Measurements from ENCODE around the gene CACNB2.
A peak's percentile ranks its signal among the peaks of the same experiment; 100 is the strongest.
"Not testable (repeated sequence)": the region's sequence is repeated elsewhere in the genome, so short reads cannot be mapped to it uniquely, and the experiment has no call there.

CACNB2 gene

GRCh38 chr10:18557960-18558359, 417.7 kb downstream of the CACNB2 start:
- H3K9me3 Mint-ChIP-seq: no peaks in the 10 kb centered on the region
- H3K4me3 Mint-ChIP-seq: no peak overlapping the region
- no peaks in the 10 kb centered on the region for H3K4me1 Mint-ChIP-seq
- no peak overlapping the region for H3K27ac Mint-ChIP-seq
- ATAC-seq: no peak
- no peak for DNase-seq
- no peaks in the 10 kb centered on the region for H3K27me3 Mint-ChIP-seq

- Mint-ChIP-seq H3K4me1 (no peaks in the 10 kb centered on the region), H3K27ac (no peak overlapping the region), H3K27me3 (no peaks in the 10 kb centered on the region), H3K9me3 (no peaks in the 10 kb centered on the region), H3K4me3 (no peak overlapping the region)
- DNase-seq (no peak), ATAC-seq (no peak)
Measured at GRCh38 chr10:18561861-18562551, 421.8 kb downstream of the CACNB2 start.

DNA sequence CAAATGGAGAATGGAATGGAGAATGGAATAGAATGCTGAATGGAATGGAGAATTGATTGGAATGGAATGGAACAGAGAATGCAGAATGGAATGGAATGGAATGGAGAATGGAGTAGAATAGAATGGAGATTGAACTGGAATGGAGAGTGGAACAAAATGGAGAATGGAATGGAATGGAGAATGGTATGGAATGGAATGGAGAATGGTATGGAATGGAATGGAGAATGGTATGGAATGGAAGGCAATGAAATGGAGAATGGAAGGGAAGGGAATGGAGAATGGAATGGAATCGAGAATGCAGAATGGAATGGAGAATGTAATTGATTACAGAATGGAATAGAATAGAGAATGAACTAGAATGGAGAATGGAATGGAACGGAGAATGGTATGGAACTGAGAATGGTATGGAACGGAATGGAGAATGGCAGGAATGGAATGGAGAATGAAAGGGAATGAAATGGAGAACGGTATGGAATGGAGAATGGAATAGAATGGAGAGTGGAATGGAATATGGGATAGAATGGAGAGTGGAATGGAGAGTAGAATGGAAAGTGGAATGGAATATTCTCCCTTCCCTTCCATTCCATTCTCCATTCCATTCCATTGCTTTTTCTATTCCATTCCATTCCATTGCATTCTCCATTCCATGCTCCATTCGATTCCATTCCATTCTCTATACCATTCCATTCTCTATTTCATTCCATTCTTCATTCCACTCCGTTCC, 422.9 kb downstream of the CACNB2 start:
- Mint-ChIP-seq H3K9me3 (no peaks in the 10 kb centered on the region), H3K27me3 (no peaks in the 10 kb centered on the region), H3K4me3 (no peak overlapping the region), H3K4me1 (no peaks in the 10 kb centered on the region), H3K27ac (no peak overlapping the region)
- DNase-seq (no peak), ATAC-seq (no peak)

DNA sequence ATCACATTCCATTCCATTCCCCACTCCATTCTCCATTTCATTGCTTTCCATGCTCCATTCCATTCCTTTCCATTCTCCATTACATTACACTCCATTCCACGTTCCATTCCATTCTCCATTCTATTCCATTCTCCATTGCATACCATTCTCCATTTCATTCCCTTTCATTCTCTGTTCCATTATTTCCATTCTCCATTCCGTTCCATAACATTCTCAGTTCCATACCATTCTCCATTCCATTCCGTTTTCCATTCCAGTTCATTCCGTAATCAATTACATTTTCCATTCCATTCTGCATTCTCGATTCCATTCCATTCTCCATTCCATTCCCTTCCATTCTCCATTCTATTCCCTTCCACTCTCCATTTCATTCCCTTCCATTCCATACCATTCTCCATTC, 424.8 kb downstream of the CACNB2 start:
- ATAC-seq (no peak), DNase-seq (no peak)
- H3K9me3 Mint-ChIP-seq: no peaks in the 10 kb centered on the region
- no peak overlapping the region for H3K4me3 Mint-ChIP-seq
- no peaks in the 10 kb centered on the region for H3K27me3 Mint-ChIP-seq
- H3K27ac Mint-ChIP-seq: no peak overlapping the region
- no peaks in the 10 kb centered on the region for H3K4me1 Mint-ChIP-seq

DNA sequence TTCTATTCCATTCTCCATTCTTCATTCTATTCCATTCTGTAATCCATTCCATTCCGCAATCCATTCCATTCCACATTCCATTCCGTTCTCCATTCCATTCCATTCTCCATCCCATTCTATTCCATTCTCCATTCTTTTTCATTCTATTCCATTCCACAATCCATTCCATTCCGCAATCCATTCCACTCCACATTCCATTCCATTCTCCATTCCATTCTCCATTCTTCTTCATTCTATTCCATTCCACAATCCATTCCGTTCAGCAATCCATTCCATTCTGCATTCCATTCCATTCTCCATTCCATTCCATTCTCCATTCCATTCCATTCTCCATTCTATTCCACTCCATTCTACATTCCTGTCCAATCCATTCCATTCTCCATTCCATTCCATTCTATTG, 426.0 kb downstream of the CACNB2 start:
- no peak overlapping the region for H3K27ac Mint-ChIP-seq
- no peaks in the 10 kb centered on the region for H3K9me3 Mint-ChIP-seq
- H3K4me1 Mint-ChIP-seq: no peaks in the 10 kb centered on the region

DNA sequence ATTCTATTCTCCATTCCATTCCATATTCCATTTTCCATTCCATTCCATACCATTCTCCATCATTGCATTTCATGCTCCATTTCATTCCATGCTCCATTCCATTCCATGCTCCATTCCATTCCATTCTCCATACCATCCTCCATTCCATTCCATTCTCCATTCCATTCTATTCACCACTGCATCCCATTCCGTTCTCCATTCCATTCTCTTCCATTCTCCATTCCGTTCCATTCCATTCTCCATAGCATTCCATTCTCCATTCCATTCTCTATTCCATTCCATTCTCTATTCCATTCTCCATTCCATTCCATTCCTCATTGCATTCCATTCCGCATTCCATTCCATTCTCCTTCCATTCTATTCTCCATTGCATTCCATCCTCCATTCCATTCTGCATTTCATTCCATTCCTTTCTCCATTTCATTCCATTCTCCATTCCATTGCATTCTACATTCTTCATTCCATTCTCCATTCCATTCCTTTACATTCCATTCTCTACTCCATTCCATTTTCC, 427.2 kb downstream of the CACNB2 start:
- H3K4me3 Mint-ChIP-seq: no peak overlapping the region
- H3K9me3 Mint-ChIP-seq: no peaks in the 10 kb centered on the region
- H3K27ac Mint-ChIP-seq: no peak overlapping the region
- DNase-seq (no peak), ATAC-seq (no peak)
- no peaks in the 10 kb centered on the region for H3K27me3 Mint-ChIP-seq
- H3K4me1 Mint-ChIP-seq: no peaks in the 10 kb centered on the region

More for the DNA sequence above, 426.0 kb downstream of the CACNB2 start:
- ATAC-seq: no peak
- Mint-ChIP-seq H3K27me3 (no peaks in the 10 kb centered on the region), H3K4me3 (no peak overlapping the region)
- DNase-seq: no peak

GRCh38 chr10:18570386-18570785, 430.2 kb downstream of the CACNB2 start:
- not testable (repeated sequence) for H3K9me3 Mint-ChIP-seq, H3K27me3 Mint-ChIP-seq, H3K27ac Mint-ChIP-seq, ATAC-seq, DNase-seq, H3K4me1 Mint-ChIP-seq, H3K4me3 Mint-ChIP-seq

- H3K27me3 Mint-ChIP-seq: no peaks in the 10 kb centered on the region
- DNase-seq (no peak), ATAC-seq (no peak)
- H3K4me1 Mint-ChIP-seq: no peaks in the 10 kb centered on the region
- H3K27ac Mint-ChIP-seq: no peak overlapping the region
- H3K4me3 Mint-ChIP-seq: no peak overlapping the region
- H3K9me3 Mint-ChIP-seq: no peaks in the 10 kb centered on the region
Measured at GRCh38 chr10:18571076-18571475, 430.9 kb downstream of the CACNB2 start.

DNA sequence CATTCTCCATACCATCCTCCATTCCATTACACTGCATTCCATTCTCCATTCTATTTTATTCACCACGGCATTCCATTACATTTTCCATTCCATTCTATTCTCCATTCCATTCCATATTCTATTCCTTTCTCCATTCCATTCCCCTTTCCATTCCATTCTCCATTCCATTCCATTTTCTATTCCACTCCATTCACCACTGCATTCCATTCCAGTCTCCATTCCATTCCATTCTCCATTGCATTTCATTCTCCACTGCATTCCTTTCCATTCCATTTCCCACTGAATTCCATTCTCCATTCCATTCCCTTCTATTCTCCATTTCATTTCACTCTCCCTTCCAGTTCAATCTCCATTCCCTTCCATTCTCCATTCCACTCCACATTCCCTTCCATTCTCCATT, 431.6 kb downstream of the CACNB2 start:
- Mint-ChIP-seq H3K4me3 (no peak overlapping the region), H3K27me3 (no peaks in the 10 kb centered on the region), H3K9me3 (peaks cover 0 to 3% of the 10 kb centered on the region in 2 donors), H3K27ac (no peak overlapping the region), H3K4me1 (no peaks in the 10 kb centered on the region)
- no peak for ATAC-seq
- DNase-seq: no peak

DNA sequence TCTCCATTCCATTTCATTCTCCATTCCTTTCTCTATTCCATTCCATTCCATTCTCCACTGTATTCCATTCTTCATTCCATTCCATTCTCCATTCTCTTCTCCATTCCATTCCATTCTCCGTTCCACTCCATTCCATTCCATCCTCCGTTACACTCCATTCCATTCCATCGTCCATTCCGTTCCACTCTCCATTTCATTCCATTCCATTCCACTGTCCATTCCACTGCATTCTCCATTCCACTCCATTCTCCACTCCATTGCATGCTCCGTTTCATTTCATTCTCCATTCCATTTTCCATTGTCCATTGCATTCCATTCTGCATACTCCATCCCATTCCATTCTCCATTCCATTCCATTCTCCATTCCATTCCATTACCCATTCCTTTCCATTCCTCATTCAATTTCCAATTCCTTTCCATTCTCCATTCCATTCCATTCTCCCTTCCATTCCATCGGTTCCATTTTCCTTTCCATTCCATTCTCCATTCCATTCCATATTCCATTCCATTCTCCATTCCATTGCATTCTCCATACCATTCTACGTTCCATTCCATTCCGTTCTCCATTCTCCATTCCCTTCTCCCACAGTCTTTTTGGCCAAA, 432.8 kb downstream of the CACNB2 start:
- DNase-seq (no peak), ATAC-seq (no peak)
- Mint-ChIP-seq H3K4me3 (no peak overlapping the region), H3K27ac (no peak overlapping the region), H3K9me3 (peaks cover 7 to 10% of the 10 kb centered on the region in 2 donors), H3K27me3 (no peaks in the 10 kb centered on the region), H3K4me1 (no peaks in the 10 kb centered on the region)

- Mint-ChIP-seq H3K27ac (no peak overlapping the region), H3K27me3 (no peaks in the 10 kb centered on the region), H3K4me1 (peaks cover under 1% of the 10 kb centered on the region), H3K4me3 (no peak overlapping the region), H3K9me3 (peaks cover 18 to 21% of the 10 kb centered on the region in 2 donors)
- DNase-seq (no peak), ATAC-seq (no peak)
Measured at GRCh38 chr10:18576586-18576985, 436.4 kb downstream of the CACNB2 start.

- no peak for ATAC-seq
- Mint-ChIP-seq H3K27me3 (no peaks in the 10 kb centered on the region), H3K27ac (no peak overlapping the region)
Measured at GRCh38 chr10:18577823-18578685, 437.8 kb downstream of the CACNB2 start.

GRCh38 chr10:18582803-18583202, 442.6 kb downstream of the CACNB2 start:
- peaks cover 24% of the 10 kb centered on the region for H3K4me1 Mint-ChIP-seq

More at GRCh38 chr10:18577823-18578685, 437.8 kb downstream of the CACNB2 start:
- Mint-ChIP-seq H3K9me3 (peaks cover 18 to 21% of the 10 kb centered on the region in 2 donors), H3K4me3 (no peak overlapping the region), H3K4me1 (peaks cover 14% of the 10 kb centered on the region)
- no peak for DNase-seq

DNA sequence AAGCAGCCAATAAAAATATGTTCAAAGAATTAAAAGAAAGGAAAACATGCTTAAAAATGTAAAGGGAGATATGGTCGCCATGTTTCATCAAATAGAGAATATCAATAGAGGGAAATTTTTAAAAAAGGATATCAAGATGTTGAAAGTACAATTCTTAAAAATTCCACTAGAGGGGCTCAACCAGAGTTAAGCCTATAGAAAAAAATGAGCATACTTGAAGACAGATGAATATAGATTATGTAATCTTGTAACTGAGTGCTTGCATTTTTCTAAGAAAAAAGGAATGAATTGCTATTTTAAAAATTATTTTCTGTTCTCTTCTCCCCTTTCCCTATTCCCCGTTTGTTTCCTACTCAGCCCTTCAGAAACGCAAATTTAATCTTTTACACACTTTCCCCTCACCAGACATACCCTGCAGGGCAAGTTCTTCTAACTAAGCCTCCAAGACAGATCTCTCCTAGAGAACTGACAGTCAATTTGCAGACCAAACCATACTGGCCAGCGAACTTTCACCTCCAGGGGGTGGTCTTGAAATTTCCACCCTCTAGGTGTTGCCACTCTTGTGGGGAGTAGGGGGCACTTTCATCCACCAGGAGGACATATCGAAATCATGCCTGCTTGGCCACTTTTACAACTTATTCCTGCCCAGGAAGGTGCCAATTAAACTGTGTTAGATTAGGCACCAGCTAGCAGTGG, 443.5 kb downstream of the CACNB2 start:
- Mint-ChIP-seq H3K27ac (no peak overlapping the region), H3K27me3 (no peaks in the 10 kb centered on the region), H3K9me3 (peaks cover 3 to 10% of the 10 kb centered on the region in 2 donors), H3K4me3 (no peak overlapping the region), H3K4me1 (peaks cover 24% of the 10 kb centered on the region)
- DNase-seq: no peak
- no peak for ATAC-seq

More at GRCh38 chr10:18582803-18583202, 442.6 kb downstream of the CACNB2 start:
- DNase-seq (no peak), ATAC-seq (no peak)
- no peaks in the 10 kb centered on the region for H3K27me3 Mint-ChIP-seq
- H3K27ac Mint-ChIP-seq: peak overlapping the region in 1 of 2 donors; percentile 77
- H3K9me3 Mint-ChIP-seq: peaks cover 8 to 16% of the 10 kb centered on the region in 2 donors
- H3K4me3 Mint-ChIP-seq: no peak overlapping the region

- H3K4me3 Mint-ChIP-seq, ATAC-seq, DNase-seq, H3K27me3 Mint-ChIP-seq, H3K27ac Mint-ChIP-seq: not testable (repeated sequence)
- Mint-ChIP-seq H3K4me1 (peaks cover 23% of the 10 kb centered on the region), H3K9me3 (peaks cover 0 to 29% of the 10 kb centered on the region in 2 donors)
Measured at GRCh38 chr10:18586637-18587036, 446.4 kb downstream of the CACNB2 start.

Measured in stimulated activated naive CD8-positive, alpha-beta T cell treated with anti-CD3 and anti-CD28 coated beads, Interleukin-15, amount 100 ng/mL, for 72 hours (primary cell).